ENCODE results near the gene LENEP.

Gene LENEP, protein sequence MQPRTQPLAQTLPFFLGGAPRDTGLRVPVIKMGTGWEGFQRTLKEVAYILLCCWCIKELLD

GRCh38 chr1:154993572-154994268 is at the start of gene LENEP:
LENEP (plus strand) TSS chr1:154993586; CDS start chr1:154993608, 22 bp downstream.
- peak; percentile 4 for DNase-seq (ENCODE audit: low spot score)

DNA sequence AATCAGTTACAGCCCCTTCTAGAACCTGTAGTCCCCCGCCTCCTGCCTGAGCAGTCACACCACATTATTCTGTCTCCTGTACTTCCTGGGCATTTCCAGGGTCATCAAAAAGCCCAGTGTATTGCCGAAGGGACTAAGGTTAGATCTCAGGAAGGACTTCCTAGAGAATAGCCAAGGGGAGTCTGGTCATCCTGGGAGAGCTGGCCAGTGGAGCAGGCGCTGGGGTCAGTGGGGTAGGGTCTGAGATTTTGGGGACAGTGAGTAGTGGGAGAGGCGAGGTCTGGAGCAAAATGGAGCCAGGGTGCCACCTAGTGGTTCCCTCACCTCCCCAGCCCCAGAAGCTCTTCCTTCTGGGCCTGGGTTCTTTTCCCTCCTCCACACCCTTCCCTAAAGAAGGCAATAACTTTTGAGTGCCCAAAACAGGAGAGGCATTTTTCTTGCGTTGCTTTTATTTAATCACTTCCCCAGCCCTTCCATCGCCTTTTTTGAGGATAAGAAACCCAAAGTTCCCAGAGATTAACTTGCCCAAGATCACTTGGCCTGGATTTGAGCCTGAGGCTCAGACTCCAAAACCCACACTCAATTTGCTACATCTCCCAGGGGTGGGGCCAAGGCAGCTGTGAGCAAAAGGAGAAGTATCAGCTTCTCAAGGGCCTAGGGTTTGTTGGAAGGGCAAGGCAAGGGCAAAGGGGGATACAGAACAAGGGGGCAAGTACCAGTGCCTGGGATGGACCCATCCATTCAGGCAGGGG is 49.6 kb upstream of the LENEP start:
- peak; percentile 75 for DNase-seq (ENCODE audit: low spot score)

- peak; percentile 60 for DNase-seq (ENCODE audit: low spot score)
These were observed 48.8 kb upstream of the LENEP start for GRCh38 chr1:154944401-154945159.

GRCh38 chr1:154945160-154945961 is 48.0 kb upstream of the LENEP start:
- no peak for DNase-seq (ENCODE audit: low spot score)

GRCh38 chr1:154945962-154946850 is 47.2 kb upstream of the LENEP start:
- no peak for DNase-seq (ENCODE audit: low spot score)

- no peak for DNase-seq (ENCODE audit: low spot score)
These were observed 45.3 kb upstream of the LENEP start for GRCh38 chr1:154948079-154948478.

DNA sequence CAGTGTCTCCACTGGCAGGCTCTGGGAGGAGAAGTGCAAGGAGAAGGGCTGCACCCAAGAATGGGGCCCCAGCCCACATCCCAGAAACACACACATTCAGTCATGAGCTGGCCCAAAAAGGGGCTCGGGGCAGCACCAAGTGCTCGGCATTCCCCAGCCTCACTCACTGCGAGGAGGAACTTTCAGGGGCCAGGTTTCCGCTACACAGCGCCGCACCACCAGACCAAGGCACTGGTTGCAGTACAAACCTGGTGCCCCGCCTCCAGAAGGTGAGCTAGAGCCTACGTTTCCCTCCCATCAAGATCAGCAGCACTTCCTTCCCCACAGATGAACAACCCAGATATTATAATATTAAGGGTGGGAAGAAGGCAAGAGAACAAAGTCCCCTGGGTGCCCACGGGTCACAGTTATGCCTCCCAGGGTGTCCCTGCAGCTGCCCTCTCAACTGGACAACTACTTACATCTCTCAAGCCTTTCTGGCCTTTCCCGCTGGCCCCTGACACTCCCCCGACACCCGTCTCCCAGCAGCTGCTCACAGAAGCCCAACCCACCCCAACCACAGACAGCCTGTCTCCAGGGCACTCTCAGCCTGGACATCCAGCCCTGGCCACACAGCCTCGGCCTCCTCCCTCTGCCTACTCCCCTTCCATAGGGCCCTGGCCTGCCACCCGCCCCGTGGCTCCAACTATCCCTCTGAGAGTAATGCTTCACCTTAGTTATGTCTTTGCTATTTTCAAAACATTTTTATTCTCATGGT is 41.3 kb upstream of the LENEP start:
- DNase-seq (ENCODE audit: low spot score), result no peak

- DNase-seq (ENCODE audit: low spot score), result no peak
These were observed 40.7 kb upstream of the LENEP start for GRCh38 chr1:154952664-154953063.

DNA sequence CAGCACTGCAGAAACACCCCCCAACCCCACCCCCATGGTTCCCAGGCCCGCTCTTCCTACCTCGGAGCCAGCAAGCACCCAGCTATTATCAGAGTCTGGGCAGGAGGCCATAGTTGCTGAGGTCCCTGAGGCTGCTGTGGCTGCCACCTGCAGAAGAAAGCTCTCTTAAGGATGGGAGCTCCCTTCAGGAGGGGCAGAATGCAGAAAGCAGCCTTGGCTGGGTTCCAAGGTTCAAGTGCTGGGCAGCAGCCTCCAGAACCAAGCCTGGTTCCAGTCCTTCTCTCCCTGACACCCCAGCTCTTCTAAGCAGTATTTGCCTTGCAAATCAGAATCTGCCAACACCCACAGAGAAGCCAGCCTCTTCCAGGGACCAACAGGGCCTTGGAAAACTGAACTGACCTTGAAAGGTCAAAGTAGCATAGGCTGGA is 39.8 kb upstream of the LENEP start:
- no peak for DNase-seq (ENCODE audit: low spot score)

- DNase-seq (ENCODE audit: low spot score), result no peak
These were observed 38.8 kb upstream of the LENEP start for GRCh38 chr1:154954541-154954940.

DNA sequence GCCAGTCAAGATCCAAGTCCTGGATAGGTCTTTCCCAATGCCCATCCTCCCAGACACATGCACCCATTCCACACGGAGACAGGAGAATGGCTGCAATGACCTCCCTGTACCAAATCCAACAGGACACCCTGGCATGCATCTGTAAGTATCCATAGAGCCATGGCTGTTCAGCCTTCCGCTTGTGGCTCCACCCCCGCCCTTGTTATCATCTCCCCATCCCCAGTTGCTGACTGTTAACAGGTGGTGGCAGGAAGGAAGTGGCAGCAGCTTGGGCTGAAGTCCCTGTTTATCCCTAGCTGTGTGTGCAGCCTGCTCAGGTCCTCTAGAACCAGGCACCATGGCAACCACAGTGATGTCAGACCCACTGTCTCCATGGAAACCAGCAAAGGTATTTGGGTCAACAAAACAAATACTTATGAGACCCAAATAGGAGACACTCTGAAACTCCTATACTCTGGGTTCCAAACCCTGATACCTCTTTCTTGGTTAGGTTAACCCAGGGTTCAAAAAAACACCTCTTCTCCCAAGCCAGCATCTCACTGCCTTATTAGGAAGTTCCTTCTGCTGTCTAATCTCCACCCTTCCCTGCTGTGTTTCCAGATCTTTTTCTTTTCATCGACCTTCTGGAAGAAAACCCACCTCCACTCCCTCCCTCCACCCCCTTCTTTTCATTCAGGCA is 38.2 kb upstream of the LENEP start:
- no peak for DNase-seq (ENCODE audit: low spot score)

DNA sequence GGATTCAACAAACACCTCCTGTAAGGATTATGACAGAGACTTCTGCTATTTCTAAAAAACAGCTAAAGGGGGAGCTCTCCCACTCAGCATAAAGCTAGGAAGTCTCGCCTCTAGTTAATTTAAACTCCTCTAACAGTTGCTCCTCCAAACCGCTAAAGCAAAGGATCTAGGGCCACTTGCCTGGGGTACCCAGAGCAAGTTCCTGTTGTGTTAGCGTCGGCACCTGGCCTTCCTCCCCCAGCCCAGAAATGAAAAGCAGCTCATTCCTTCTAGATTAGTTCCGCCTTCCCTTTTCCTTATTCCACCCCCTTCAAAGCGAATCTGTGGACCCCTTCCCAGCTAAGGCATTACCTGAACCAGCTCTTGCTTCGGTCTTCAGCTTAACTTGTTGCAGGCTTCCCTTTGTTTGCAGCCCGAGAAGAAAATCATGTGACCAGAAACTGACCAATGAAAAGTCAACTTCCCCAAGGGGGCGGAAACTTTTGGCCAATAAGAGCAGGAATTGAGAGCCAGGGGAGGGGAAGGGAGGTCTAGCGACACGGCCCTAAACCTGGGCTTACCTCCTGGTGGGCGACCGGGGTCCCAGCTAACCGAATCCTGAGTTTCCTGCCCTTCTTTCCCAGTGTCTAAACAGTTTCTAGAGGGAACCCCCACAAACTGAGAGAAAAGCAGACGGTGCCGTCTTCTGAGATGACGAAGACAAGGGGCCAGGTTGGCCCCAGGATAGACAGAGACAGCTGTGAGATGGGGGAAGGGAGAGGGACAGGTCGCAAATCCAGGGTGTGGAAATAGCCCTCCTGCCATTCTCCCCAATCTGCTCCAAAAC is 37.5 kb upstream of the LENEP start, which contains the start of gene PBXIP1:
Gene PBXIP1 (minus strand): TSS at position 382 of the 826 bp plus-strand sequence. CDS start 2,378 bp downstream, outside the sequence.
- DNase-seq (ENCODE audit: low spot score), result peak; percentile 100

DNA sequence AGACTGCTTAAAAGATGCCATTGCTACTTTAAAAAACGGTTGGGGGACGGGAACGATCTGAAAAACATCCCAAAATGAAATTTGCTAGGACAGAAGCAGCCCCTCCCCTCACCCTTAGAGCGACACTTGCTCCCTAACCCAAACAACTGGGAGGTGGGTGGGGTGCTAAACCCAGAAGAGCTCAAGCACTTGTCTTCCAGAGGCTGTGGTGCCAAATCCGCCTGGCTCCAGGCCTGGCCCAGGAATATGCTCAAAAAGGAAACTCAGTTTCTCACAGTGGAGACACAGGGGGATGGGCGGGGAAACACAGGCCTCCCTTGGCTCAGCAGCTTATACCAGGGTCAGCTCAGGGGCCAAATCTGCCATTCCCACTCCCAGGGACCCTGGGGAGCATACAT is 36.8 kb upstream of the LENEP start:
- DNase-seq (ENCODE audit: low spot score), result no peak

- DNase-seq (ENCODE audit: low spot score), result no peak
These were observed 36.2 kb upstream of the LENEP start for GRCh38 chr1:154957091-154957657.

DNA sequence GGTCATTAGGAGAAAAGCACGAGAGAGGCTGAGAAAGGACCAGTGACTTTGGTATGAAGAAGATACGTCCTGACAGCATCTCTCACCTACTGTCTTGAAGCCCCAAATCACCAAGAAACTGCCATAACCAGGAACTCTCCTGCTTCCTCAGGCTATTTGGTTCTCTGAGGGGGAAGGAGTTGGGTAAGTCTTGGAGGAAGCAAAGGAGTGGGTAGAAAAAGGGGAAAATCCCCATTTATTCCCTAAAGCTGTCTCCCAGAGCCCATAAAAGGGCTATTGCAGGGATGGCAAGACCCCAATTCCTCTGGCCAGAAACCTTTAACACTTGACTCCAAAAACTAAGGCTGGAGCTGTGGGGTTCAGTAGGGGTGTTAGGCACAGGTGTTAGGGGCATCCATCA is 35.4 kb upstream of the LENEP start:
- DNase-seq (ENCODE audit: low spot score), result no peak

DNA sequence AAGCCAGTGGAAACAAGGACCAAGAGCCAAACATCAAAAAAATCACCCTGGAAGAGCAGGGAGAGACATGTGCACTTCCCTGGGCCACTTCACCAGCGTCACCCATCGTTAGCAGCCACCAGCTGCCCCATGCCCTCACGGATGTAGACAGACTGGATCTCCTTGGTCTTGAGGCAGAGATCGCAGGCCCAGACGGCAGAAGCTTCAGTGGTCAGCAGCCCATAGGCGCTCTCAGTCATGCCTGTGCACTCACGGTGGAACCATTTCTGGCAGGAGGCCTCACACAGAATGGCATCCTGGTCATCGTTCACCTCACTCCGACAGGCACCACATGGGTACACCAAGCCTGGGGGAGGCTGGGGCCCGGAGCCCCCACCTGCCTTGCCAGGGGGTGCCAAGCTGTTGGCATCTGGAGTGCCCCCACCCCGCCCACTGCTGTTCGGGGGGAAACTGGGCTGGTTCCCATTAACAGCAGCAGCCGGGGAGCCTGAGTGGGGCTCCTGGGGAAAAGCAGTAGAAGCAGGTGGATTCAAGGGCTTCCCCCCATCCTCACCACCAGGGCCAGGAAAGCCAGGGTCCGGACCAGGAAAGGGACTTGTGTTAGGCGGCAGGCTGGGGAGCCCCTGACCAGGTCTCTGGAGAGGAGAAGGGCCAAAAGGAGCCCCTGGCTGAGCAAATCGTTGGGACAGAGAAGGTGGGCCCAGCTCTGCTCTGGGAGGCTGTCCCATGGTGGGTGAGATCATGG is 34.5 kb upstream of the LENEP start:
- no peak for DNase-seq (ENCODE audit: low spot score)

DNA sequence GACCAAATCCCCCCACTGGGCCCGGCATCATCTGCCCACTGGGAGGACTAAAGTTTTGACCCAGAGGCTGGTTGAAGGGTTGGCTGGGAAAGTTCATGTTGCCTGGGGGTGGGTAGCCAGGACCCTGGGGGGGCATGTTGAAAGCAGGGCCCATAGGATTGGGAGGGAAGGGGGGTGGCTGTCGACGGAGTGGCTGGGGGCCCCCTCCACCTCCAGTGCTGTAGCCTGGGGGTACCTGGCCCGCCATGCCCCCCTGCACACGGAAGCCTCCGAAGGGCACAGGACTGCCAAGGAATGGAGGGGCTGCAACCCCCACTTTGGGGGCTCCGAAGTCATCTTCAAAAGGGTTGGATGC is 34.0 kb upstream of the LENEP start:
- no peak for DNase-seq (ENCODE audit: low spot score)

All from HuH-7.5 (cell line).